ENCODE measurements around the gene DNAH6.

The DNAH6 gene

GRCh38 chr2:84830095-84830494, 313.8 kb downstream of the DNAH6 start:
- Histone ChIP-seq H3K4me2 (ENCODE audit: low read length) (no peak overlapping the region), H3K36me3 (ENCODE audit: control insufficient read depth, insufficient read depth, low read length) (no peaks in the 10 kb centered on the region), H3K9ac (no peak overlapping the region), H3K4me3 (ENCODE audit: low read depth, low read length) (no peak overlapping the region), H3K9me3 (ENCODE audit: control insufficient read depth, low read length) (no peaks in the 10 kb centered on the region), H3K4me1 (no peaks in the 10 kb centered on the region), H3K27ac (no peak overlapping the region), H3K79me2 (no peaks in the 10 kb centered on the region), H3K27me3 (ENCODE audit: control insufficient read depth, insufficient read depth, low read length) (no peaks in the 10 kb centered on the region), H2AFZ (no peak overlapping the region)
- no peak for TF ChIP-seq CTCF (IDR thresholded peaks at IDR 0.05)

DNA sequence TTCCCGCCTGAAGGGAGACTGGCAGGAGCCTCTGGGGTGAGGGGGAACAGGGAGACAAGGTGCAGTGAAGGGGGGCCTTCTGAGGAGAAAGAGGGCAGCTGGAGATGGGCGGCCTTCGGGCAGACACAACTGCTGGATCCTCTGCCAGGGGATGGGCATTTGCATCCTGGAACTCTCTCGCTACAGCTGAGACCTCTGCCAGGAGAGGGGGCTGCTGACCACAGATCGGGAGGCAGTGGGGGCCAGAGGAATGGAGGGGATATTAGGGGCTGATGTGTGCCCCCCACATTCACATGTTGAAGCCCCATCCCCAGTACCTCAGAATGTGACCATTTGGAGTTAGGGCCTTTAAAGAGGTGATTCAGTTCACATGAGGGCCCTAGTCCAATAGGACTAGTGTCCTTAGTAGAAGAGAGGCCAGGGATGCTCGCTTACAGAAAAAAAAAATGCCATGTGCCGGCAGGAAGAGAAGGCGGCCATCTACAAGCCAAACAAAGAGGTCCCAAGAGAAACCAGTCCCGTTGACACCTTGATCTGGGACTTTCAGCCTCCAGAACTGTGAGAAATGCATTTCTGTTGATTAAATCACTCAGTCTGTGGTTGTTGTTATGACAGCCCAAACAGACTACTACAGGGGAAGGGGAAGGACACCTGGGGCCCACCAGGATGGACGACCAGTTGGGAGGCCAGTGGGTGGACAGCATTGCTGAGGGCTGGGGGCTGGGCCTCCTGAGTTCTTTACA, 314.6 kb downstream of the DNAH6 start:
- no peaks in the 10 kb centered on the region for H3K27me3 ChIP-seq (ENCODE audit: control insufficient read depth, insufficient read depth, low read length)
- H3K4me2 ChIP-seq (ENCODE audit: low read length), result no peak overlapping the region
- no peaks in the 10 kb centered on the region for H3K9me3 ChIP-seq (ENCODE audit: control insufficient read depth, low read length)
- H3K79me2 ChIP-seq, result no peaks in the 10 kb centered on the region
- H3K9ac ChIP-seq, result no peak overlapping the region
- TF ChIP-seq CTCF (IDR thresholded peaks at IDR 0.05), result no peak
- no peaks in the 10 kb centered on the region for H3K4me1 ChIP-seq
- H3K27ac ChIP-seq, result no peak overlapping the region
- H2AFZ ChIP-seq, result no peak overlapping the region
- no peaks in the 10 kb centered on the region for H3K36me3 ChIP-seq (ENCODE audit: control insufficient read depth, insufficient read depth, low read length)
- no peak overlapping the region for H3K4me3 ChIP-seq (ENCODE audit: low read depth, low read length)

- no peaks in the 10 kb centered on the region for H3K9me3 ChIP-seq (ENCODE audit: control insufficient read depth, low read length)
- H3K4me1 ChIP-seq, result no peaks in the 10 kb centered on the region
- no peak overlapping the region for H3K9ac ChIP-seq
- no peak overlapping the region for H3K4me2 ChIP-seq (ENCODE audit: low read length)
- no peaks in the 10 kb centered on the region for H3K79me2 ChIP-seq
- no peaks in the 10 kb centered on the region for H3K27me3 ChIP-seq (ENCODE audit: control insufficient read depth, insufficient read depth, low read length)
- H3K27ac ChIP-seq, result no peak overlapping the region
- H2AFZ ChIP-seq, result no peak overlapping the region
- no peaks in the 10 kb centered on the region for H3K36me3 ChIP-seq (ENCODE audit: control insufficient read depth, insufficient read depth, low read length)
- no peak overlapping the region for H3K4me3 ChIP-seq (ENCODE audit: low read depth, low read length)
- TF ChIP-seq CTCF (IDR thresholded peaks at IDR 0.05), result no peak
These were observed 316.6 kb downstream of the DNAH6 start for GRCh38 chr2:84832772-84833461.

- Histone ChIP-seq H3K9ac (no peak overlapping the region), H3K9me3 (ENCODE audit: control insufficient read depth, low read length) (no peaks in the 10 kb centered on the region), H3K4me3 (ENCODE audit: low read depth, low read length) (no peak overlapping the region), H3K27me3 (ENCODE audit: control insufficient read depth, insufficient read depth, low read length) (no peaks in the 10 kb centered on the region), H3K79me2 (no peaks in the 10 kb centered on the region), H3K36me3 (ENCODE audit: control insufficient read depth, insufficient read depth, low read length) (no peaks in the 10 kb centered on the region), H3K27ac (no peak overlapping the region), H2AFZ (no peak overlapping the region), H3K4me2 (ENCODE audit: low read length) (no peak overlapping the region), H3K4me1 (no peaks in the 10 kb centered on the region)
- no peak for TF ChIP-seq CTCF (IDR thresholded peaks at IDR 0.05)
These were observed 317.3 kb downstream of the DNAH6 start for GRCh38 chr2:84833481-84834150.

Data from parathyroid adenoma (tissue), 2 donors.